Mononuclear cell (primary cell): ENCODE data around the gene ZNF670. TPM values are rescaled to one million over a fixed set of nuclear protein-coding genes. Genes with fewer than 3 reads are reported as not detected.
A peak's percentile ranks its signal among the peaks of the same experiment; 100 is the strongest.

ENCODE experiments used
- H3K27me3 ChIP-seq: 2 replicates; pipeline ENCODE4 v1.6.0; 2011; ENCODE audit warnings: low read length, control low read depth; ENCODE audit not compliant: insufficient read depth
- H3K4me1 ChIP-seq: 2 replicates; pipeline ENCODE4 v1.5.1; 2011; ENCODE audit warnings: mild to moderate bottlenecking, low read length, control low read depth; ENCODE audit not compliant: insufficient read depth
- H3K4me3 ChIP-seq: 2 replicates; pipeline ENCODE4 v1.5.1; 2011; ENCODE audit warnings: mild to moderate bottlenecking, low read length, moderate library complexity
- H3K9me3 ChIP-seq: 2 replicates; pipeline ENCODE4 v1.5.1; 2011; ENCODE audit warnings: low read depth, mild to moderate bottlenecking, control low read depth, low read length
- total RNA-seq: library from RNA; depleted of rRNA; stranded (reverse); fragments of >200 nt; gene quantifications from one replicate; pipeline ENCODE4 v1.2.3, GENCODE V29; 2012

ZNF670 gene
- total RNA-seq, 1 donor = 0.94 TPM

GRCh38 chr1:247111700-247112478 lies 33.3 kb upstream of the ZNF670 start:
- peaks cover 39% of the 10 kb centered on the region for H3K27me3 ChIP-seq
- peak overlapping the region; percentile 22 for H3K4me3 ChIP-seq
- peaks cover 17% of the 10 kb centered on the region for H3K4me1 ChIP-seq
- no peaks in the 10 kb centered on the region for H3K9me3 ChIP-seq

- peak overlapping the region; percentile 22 for H3K4me3 ChIP-seq
These were observed 32.7 kb upstream of the ZNF670 start for GRCh38 chr1:247111259-247111699.

GRCh38 chr1:247110627-247111258 lies 32.1 kb upstream of the ZNF670 start:
- H3K27me3 ChIP-seq = peaks cover 39% of the 10 kb centered on the region
- peaks cover 17% of the 10 kb centered on the region for H3K4me1 ChIP-seq
- peak overlapping the region; percentile 22 for H3K4me3 ChIP-seq
- no peaks in the 10 kb centered on the region for H3K9me3 ChIP-seq

More at GRCh38 chr1:247111259-247111699, 32.7 kb upstream of the ZNF670 start:
- H3K9me3 ChIP-seq = no peaks in the 10 kb centered on the region
- H3K4me1 ChIP-seq = peaks cover 17% of the 10 kb centered on the region
- peaks cover 39% of the 10 kb centered on the region for H3K27me3 ChIP-seq

GRCh38 chr1:247107694-247108093 lies 29.1 kb upstream of the ZNF670 start:
- Histone ChIP-seq H3K27me3 (peaks cover 38% of the 10 kb centered on the region), H3K4me1 (peaks cover 31% of the 10 kb centered on the region), H3K4me3 (no peak overlapping the region), H3K9me3 (peaks cover 3% of the 10 kb centered on the region)

- no peak overlapping the region for H3K4me3 ChIP-seq
- H3K27me3 ChIP-seq = peaks cover 27% of the 10 kb centered on the region
- H3K9me3 ChIP-seq = peaks cover 20% of the 10 kb centered on the region
- H3K4me1 ChIP-seq = peaks cover 20% of the 10 kb centered on the region
These were observed 27.4 kb upstream of the ZNF670 start for GRCh38 chr1:247105966-247106365.

- H3K9me3 ChIP-seq = peaks cover 29% of the 10 kb centered on the region
- H3K4me1 ChIP-seq = peaks cover 14% of the 10 kb centered on the region
- H3K27me3 ChIP-seq = peaks cover 17% of the 10 kb centered on the region
- H3K4me3 ChIP-seq = no peak overlapping the region
These were observed 26.4 kb upstream of the ZNF670 start for GRCh38 chr1:247104965-247105364.

GRCh38 chr1:247103859-247104591 lies 25.4 kb upstream of the ZNF670 start, which contains the start of gene ZNF669:
Gene ZNF669 (minus strand): TSS chr1:247104356. CDS start chr1:247104199, 157 bp downstream.
- peaks cover 32% of the 10 kb centered on the region for H3K9me3 ChIP-seq
- H3K4me1 ChIP-seq = peaks cover 14% of the 10 kb centered on the region
- H3K4me3 ChIP-seq = peak within 1 kb of the TSS; percentile 94

GRCh38 chr1:247102381-247102780 lies 23.8 kb upstream of the ZNF670 start:
- Histone ChIP-seq H3K4me1 (peaks cover 14% of the 10 kb centered on the region), H3K9me3 (peaks cover 43% of the 10 kb centered on the region), H3K27me3 (no peaks in the 10 kb centered on the region), H3K4me3 (no peak overlapping the region)

More at GRCh38 chr1:247103859-247104591, 25.4 kb upstream of the ZNF670 start, which contains the start of gene ZNF669:
- H3K27me3 ChIP-seq = peaks cover 8% of the 10 kb centered on the region

GRCh38 chr1:247100676-247101279 lies 22.2 kb upstream of the ZNF670 start:
- H3K4me1 ChIP-seq = peaks cover 14% of the 10 kb centered on the region
- peaks cover 58% of the 10 kb centered on the region for H3K9me3 ChIP-seq
- H3K4me3 ChIP-seq = no peak overlapping the region
- no peaks in the 10 kb centered on the region for H3K27me3 ChIP-seq

GRCh38 chr1:247096958-247097357 lies 18.3 kb upstream of the ZNF670 start:
- Histone ChIP-seq H3K9me3 (peaks cover 55% of the 10 kb centered on the region), H3K4me3 (no peak overlapping the region)

GRCh38 chr1:247096544-247096943 lies 17.9 kb upstream of the ZNF670 start:
- H3K27me3 ChIP-seq = no peaks in the 10 kb centered on the region
- H3K4me3 ChIP-seq = no peak overlapping the region
- no peaks in the 10 kb centered on the region for H3K4me1 ChIP-seq
- H3K9me3 ChIP-seq = peaks cover 51% of the 10 kb centered on the region

More at GRCh38 chr1:247096958-247097357, 18.3 kb upstream of the ZNF670 start:
- no peaks in the 10 kb centered on the region for H3K27me3 ChIP-seq
- H3K4me1 ChIP-seq = no peaks in the 10 kb centered on the region

GRCh38 chr1:247096112-247096511 lies 17.5 kb upstream of the ZNF670 start:
- Histone ChIP-seq H3K4me3 (no peak overlapping the region), H3K9me3 (peaks cover 47% of the 10 kb centered on the region), H3K4me1 (no peaks in the 10 kb centered on the region), H3K27me3 (no peaks in the 10 kb centered on the region)

- Histone ChIP-seq H3K9me3 (peaks cover 4% of the 10 kb centered on the region), H3K4me1 (no peaks in the 10 kb centered on the region), H3K4me3 (no peak overlapping the region)
These were observed 11.8 kb upstream of the ZNF670 start for GRCh38 chr1:247090455-247090854.

GRCh38 chr1:247089616-247090375 lies 11.2 kb upstream of the ZNF670 start:
- H3K9me3 ChIP-seq = no peaks in the 10 kb centered on the region
- no peak overlapping the region for H3K4me3 ChIP-seq
- H3K27me3 ChIP-seq = no peaks in the 10 kb centered on the region
- no peaks in the 10 kb centered on the region for H3K4me1 ChIP-seq

More at GRCh38 chr1:247090455-247090854, 11.8 kb upstream of the ZNF670 start:
- no peaks in the 10 kb centered on the region for H3K27me3 ChIP-seq
